ENCODE results near the gene RNF220. TPM values are rescaled to one million over a fixed set of nuclear protein-coding genes. Genes with fewer than 3 reads are reported as not detected.

Gene RNF220
- total and polyA plus RNA-seq, 9 of the 15 experiments (the other 6 are each of a cell fraction or from before 2014, with no cell fraction given), result 5.1 to 117 (median 66.9) TPM

DNA sequence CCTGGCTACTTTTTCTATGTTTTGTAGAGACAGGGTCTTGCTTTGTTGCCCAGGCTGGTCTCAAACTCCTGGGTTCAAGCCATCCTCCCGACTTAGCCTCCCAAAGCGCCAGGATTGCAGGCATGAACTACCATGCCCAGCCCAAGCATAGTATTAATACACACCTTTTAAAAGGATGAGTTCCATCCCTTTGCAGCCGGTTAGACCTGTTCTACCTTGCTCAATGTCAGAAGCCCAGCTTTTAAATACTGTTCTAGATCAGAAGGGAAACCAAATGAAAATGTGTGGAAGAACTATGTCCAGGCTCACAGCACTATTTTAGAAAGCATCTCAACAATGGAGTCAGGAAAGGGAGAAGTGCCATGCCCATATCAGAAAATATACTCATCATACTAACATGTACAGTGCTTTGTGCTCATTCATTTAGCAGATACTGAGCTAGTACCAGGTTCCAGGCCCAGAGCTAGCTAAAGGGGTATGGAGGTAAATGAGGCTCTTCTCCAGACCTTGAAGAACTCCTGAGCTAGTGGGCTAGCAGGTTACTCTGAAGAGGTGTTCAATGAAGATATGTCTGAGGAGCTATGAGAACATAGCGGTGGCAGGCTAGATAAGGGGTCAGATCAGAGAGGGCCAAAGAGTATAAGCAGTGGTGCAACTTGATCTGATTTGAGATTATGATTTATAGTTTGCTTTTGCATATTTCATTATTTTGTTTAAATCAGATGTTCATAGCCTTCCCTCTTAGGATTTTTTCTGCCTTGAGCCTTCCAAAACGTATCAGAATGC, 78.2 kb downstream of the RNF220 start:
- intact Hi-C loops (cut with micrococcal nuclease), result no loop called here
- BruUV-seq (replicated peaks), result no TSS peak
- Histone ChIP-seq H3K4me1 (replicated peaks in 1 of 2; ENCODE audit: control insufficient read depth in 2 of 2, insufficient read depth in 2 of 2, low read length in 2 of 2) (peaks cover 5 to 16% of the 10 kb centered on the region in 2 experiments; a peak in 4 of 5 replicates), H3K36me3 (ENCODE audit: control insufficient read depth, insufficient read depth, low read length) (no peaks in the 10 kb centered on the region), H3K4me3 (no peak overlapping the region), H3K9me3 (replicated peaks; ENCODE audit: control insufficient read depth, insufficient read depth, low read depth, low read length) (no peaks in the 10 kb centered on the region), H3K27ac (ENCODE audit: extremely low read depth, low read depth, low read length) (no peak overlapping the region), H3K79me2 (ENCODE audit: control insufficient read depth, insufficient read depth, low read length) (no peaks in the 10 kb centered on the region), H4K20me1 (replicated peaks; ENCODE audit: control insufficient read depth, insufficient read depth, low read length) (no peaks in the 10 kb centered on the region; the same call in 1 of the 2 replicates), H3K4me2 (ENCODE audit: insufficient read depth, low read length) (no peak overlapping the region), H3K9ac (ENCODE audit: insufficient read depth in 1 of 2, low read depth in 2 of 2, low read length in 2 of 2) (no peak overlapping the region), H3K27me3 (ENCODE audit: control insufficient read depth in 2 of 2, insufficient read depth in 2 of 2, low read length in 2 of 2) (peaks cover 23 to 37% of the 10 kb centered on the region in 2 experiments), H3K9me1 (ENCODE audit: control insufficient read depth, insufficient read depth, low read length) (no peaks in the 10 kb centered on the region), H2AFZ (ENCODE audit: low read depth, low read length) (no peak overlapping the region)
- CTCF ChIA-PET (ENCODE audit: low intra/inter-chr PET ratio), result no interaction called here
- in situ Hi-C loops (cut with MboI), result no loop called here
- DNase-seq (ENCODE audit: extremely low read depth in 1 of 4, low spot score in 3 of 4), result no peak
- no peak for ATAC-seq
- POLR2A ChIA-PET, result interaction anchor here (0.5 to 1.3 kb wide), 8 partner anchors 9 to 1625 kb away, joined by 3 to 4 read pairs (median 3); partner anchors contain the start of gene DMAP1
- WGBS (ENCODE audit: insufficient coverage, low coverage, missing lambda C conversion rate), result 7% methylated on average over 5 of the region's 5 CpGs
- FAIRE-seq, result no peak
- no peak for TF ChIP-seq POLR2AphosphoS2 (IDR thresholded peaks at IDR 0.05; ENCODE audit: low read length)
- TF ChIP-seq, protein P1, sequence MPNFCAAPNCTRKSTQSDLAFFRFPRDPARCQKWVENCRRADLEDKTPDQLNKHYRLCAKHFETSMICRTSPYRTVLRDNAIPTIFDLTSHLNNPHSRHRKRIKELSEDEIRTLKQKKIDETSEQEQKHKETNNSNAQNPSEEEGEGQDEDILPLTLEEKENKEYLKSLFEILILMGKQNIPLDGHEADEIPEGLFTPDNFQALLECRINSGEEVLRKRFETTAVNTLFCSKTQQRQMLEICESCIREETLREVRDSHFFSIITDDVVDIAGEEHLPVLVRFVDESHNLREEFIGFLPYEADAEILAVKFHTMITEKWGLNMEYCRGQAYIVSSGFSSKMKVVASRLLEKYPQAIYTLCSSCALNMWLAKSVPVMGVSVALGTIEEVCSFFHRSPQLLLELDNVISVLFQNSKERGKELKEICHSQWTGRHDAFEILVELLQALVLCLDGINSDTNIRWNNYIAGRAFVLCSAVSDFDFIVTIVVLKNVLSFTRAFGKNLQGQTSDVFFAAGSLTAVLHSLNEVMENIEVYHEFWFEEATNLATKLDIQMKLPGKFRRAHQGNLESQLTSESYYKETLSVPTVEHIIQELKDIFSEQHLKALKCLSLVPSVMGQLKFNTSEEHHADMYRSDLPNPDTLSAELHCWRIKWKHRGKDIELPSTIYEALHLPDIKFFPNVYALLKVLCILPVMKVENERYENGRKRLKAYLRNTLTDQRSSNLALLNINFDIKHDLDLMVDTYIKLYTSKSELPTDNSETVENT (CRISPR knock-in tag; IDR thresholded peaks at IDR 0.05), result no peak
- no peak for TF ChIP-seq ATF7 (IDR thresholded peaks at IDR 0.05)
- TF ChIP-seq PHF21A (IDR thresholded peaks at IDR 0.05; ENCODE audit: borderline replicate concordance, low read depth), result no peak
- TF ChIP-seq ZNF384 (IDR thresholded peaks at IDR 0.05; ENCODE audit: low read depth, low read length), result no peak
- TF ChIP-seq KLF10 (CRISPR knock-in tag; IDR thresholded peaks at IDR 0.05), result no peak
- TF ChIP-seq ZNF584 (CRISPR knock-in tag; IDR thresholded peaks at IDR 0.05; ENCODE audit: low read depth), result no peak
- TF ChIP-seq, protein P2, sequence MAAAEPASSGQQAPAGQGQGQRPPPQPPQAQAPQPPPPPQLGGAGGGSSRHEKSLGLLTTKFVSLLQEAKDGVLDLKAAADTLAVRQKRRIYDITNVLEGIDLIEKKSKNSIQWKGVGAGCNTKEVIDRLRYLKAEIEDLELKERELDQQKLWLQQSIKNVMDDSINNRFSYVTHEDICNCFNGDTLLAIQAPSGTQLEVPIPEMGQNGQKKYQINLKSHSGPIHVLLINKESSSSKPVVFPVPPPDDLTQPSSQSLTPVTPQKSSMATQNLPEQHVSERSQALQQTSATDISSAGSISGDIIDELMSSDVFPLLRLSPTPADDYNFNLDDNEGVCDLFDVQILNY (CRISPR knock-in tag; IDR thresholded peaks at IDR 0.05), result no peak
- no peak for TF ChIP-seq TCF7 (IDR thresholded peaks at IDR 0.05; ENCODE audit: borderline replicate concordance)
- TF ChIP-seq, protein P3, sequence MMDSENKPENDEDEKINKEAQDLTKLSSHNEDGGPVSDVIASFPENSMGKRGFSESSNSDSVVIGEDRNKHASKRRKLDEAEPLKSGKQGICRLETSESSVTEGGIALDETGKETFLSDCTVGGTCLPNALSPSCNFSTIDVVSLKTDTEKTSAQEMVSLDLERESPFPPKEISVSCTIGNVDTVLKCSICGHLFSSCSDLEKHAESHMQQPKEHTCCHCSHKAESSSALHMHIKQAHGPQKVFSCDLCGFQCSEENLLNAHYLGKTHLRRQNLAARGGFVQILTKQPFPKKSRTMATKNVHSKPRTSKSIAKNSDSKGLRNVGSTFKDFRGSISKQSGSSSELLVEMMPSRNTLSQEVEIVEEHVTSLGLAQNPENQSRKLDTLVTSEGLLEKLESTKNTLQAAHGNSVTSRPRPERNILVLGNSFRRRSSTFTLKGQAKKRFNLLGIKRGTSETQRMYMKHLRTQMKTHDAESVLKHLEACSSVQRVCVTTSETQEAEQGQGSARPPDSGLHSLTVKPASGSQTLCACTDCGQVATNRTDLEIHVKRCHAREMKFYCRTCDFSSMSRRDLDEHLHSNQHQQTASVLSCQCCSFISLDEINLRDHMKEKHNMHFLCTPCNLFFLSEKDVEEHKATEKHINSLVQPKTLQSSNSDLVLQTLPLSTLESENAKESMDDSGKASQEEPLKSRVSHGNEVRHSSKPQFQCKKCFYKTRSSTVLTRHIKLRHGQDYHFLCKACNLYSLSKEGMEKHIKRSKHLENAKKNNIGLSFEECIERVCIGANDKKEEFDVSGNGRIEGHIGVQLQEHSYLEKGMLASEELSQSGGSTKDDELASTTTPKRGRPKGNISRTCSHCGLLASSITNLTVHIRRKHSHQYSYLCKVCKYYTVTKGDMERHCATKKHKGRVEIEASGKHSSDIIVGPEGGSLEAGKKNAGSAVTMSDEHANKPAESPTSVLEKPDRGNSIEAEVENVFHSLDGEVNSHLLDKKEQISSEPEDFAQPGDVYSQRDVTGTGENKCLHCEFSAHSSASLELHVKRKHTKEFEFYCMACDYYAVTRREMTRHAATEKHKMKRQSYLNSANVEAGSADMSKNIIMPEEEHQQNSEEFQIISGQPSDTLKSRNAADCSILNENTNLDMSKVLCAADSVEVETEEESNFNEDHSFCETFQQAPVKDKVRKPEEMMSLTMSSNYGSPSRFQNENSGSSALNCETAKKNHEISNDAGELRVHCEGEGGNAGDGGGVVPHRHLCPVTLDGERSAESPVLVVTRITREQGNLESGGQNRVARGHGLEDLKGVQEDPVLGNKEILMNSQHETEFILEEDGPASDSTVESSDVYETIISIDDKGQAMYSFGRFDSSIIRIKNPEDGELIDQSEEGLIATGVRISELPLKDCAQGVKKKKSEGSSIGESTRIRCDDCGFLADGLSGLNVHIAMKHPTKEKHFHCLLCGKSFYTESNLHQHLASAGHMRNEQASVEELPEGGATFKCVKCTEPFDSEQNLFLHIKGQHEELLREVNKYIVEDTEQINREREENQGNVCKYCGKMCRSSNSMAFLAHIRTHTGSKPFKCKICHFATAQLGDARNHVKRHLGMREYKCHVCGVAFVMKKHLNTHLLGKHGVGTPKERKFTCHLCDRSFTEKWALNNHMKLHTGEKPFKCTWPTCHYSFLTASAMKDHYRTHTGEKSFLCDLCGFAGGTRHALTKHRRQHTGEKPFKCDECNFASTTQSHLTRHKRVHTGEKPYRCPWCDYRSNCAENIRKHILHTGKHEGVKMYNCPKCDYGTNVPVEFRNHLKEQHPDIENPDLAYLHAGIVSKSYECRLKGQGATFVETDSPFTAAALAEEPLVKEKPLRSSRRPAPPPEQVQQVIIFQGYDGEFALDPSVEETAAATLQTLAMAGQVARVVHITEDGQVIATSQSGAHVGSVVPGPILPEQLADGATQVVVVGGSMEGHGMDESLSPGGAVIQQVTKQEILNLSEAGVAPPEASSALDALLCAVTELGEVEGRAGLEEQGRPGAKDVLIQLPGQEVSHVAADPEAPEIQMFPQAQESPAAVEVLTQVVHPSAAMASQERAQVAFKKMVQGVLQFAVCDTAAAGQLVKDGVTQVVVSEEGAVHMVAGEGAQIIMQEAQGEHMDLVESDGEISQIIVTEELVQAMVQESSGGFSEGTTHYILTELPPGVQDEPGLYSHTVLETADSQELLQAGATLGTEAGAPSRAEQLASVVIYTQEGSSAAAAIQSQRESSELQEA (IDR thresholded peaks at IDR 0.05; ENCODE audit: low read depth), result no peak

Measured in K562 (cell line).